Esophagus muscularis mucosa (tissue), 4 donors: ENCODE measurements around the gene OSBPL2.

Experiments used
- EP300 ChIP-seq: sonication (generic); formaldehyde crosslinking; IDR thresholded peaks from one replicate; pipeline ENCODE4 v1.6.1; 2017; ENCODE audit warnings: antibody characterized with exemption
- POLR2A ChIP-seq: fragments of 450-650 bp; IDR thresholded peaks from one replicate; pipeline ENCODE4 v1.6.1; 2017; ENCODE audit warnings: antibody characterized with exemption, moderate library complexity, mild to moderate bottlenecking, low read depth
- POLR2AphosphoS5 ChIP-seq, 2 donors: sonication (generic); formaldehyde crosslinking; IDR thresholded peaks; one replicate each; pipeline ENCODE4 v1.6.1; 2017; ENCODE audit warnings: antibody characterized with exemption in 2 of 2
- TF ChIP-seq, protein P1 (sequence below), 3 experiments: fragments of 200-600 bp in 2 of 3; fragments of 450-650 bp in 1 of 3; sonication (generic) in 2 of 3; IDR thresholded peaks; one replicate each; pipeline ENCODE4 v1.5.1; 2017 to 2019; ENCODE audit warnings: antibody characterized with exemption in 3 of 3, mild to moderate bottlenecking in 2 of 3, moderate library complexity in 1 of 3

DNA sequence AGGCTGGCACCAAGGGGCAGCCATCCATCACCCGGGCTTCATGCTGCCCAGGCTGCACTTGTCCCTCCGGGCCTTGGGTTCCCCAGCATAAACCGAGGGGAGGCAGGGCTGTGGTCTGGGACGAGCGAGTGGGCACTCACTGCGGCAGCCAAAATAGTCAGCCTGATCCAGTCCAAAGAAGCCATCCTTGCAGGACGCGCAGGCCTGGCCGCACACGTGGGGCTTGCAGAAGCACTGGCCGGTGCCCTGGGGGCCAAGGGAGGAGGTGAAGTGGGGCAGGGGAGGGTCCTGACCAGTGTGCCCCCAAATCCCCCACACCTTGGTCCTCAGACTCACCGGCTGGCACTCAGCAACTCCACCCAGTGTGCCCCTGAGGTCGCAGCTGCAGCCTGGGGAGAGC is 96.6 kb downstream of the OSBPL2 start:
- TF ChIP-seq POLR2A (no peak), EP300 (no peak), POLR2AphosphoS5 (IDR thresholded peaks at IDR 0.05) (no peak)
- TF ChIP-seq, protein P1, sequence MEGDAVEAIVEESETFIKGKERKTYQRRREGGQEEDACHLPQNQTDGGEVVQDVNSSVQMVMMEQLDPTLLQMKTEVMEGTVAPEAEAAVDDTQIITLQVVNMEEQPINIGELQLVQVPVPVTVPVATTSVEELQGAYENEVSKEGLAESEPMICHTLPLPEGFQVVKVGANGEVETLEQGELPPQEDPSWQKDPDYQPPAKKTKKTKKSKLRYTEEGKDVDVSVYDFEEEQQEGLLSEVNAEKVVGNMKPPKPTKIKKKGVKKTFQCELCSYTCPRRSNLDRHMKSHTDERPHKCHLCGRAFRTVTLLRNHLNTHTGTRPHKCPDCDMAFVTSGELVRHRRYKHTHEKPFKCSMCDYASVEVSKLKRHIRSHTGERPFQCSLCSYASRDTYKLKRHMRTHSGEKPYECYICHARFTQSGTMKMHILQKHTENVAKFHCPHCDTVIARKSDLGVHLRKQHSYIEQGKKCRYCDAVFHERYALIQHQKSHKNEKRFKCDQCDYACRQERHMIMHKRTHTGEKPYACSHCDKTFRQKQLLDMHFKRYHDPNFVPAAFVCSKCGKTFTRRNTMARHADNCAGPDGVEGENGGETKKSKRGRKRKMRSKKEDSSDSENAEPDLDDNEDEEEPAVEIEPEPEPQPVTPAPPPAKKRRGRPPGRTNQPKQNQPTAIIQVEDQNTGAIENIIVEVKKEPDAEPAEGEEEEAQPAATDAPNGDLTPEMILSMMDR (IDR thresholded peaks at IDR 0.05): no peak
